GM19238 (cell line): ENCODE data around the gene ESRRG.
"Not testable (repeated sequence)": the region's sequence is repeated elsewhere in the genome, so short reads cannot be mapped to it uniquely, and the experiment has no call there.

Experiments
- DNase-seq: peaks from one replicate; pipeline ENCODE4 v3.0.0; 2011; ENCODE audit warnings: low spot score; ENCODE audit not compliant: insufficient read length

Gene ESRRG

DNA sequence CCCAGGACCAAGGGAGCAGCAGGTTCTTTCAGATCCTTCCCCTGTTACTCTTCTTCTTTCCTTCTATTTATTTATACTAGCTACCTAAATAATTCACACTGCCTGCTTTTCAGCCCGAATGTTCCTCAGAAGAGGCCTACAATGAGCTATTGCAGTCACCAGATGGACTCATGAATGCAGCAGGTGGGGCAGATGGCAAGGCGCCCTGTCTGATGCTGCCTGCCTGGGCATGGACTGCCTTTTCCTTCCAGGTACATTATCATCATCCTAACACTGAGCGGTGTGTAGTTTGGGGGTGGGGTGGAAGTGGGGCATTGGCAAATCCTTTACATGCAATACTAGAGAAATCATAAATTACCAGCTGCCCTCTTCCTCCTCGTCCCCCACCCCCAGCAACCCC is 17.6 kb downstream of the ESRRG start:
- DNase-seq, result no peak

DNA sequence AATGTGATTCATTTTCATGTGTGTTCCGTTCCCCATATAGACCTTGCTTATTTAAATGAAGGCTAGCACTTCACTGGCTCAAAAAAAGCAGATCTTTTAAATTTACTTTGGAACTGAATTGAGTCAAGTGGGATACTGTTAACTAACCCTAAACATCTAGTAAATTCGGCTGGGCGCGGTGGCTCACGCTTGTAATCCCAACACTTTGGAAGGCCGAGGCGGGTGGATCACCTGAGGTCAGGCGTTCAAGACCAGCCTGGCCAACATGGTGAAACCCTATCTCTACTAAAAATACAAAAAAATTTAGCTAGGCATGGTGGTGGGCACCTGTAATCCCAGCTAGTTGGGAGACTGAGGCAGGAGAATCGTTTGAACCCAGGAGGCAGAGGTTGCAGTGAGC is 19.2 kb downstream of the ESRRG start:
- DNase-seq, result not testable (repeated sequence)

DNA sequence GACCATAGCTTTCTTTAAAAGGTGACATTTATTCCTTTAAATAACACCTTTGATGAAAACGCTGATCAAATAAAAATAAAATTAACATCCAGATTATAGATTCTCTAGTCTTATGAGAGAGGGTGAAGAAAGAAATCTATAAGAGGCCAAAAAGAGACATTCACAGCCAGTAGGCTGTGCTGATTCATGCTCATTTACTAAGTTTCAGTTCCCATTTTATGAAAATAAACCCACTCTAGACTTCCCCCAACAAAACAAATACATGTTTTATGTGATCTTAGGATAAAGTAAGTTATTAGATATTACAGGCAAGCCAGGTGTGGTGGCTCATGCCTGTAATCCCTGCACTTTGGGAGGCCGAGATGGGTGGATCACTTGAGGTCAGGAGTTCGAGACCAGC is 21.1 kb downstream of the ESRRG start:
- DNase-seq, result no peak

DNA sequence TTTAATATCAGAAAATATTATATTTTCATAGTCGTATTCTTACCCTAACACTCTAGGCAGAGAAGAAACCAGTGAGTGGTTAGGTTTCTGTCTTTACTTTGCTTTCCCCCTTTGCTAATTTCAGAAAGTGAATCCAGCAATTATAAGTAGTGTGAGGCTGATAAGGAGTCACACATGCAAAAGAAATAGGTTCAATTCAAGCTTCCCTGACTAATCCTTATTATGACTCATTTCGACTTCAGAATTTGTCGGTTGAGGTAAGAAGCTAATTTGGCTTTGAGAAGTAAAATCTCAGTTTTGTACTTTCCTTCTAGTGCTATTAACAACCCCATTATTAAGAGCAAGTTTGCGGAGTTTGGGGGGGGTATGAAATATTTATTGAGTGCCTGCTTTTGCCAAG is 22.4 kb downstream of the ESRRG start:
- DNase-seq, result no peak

DNA sequence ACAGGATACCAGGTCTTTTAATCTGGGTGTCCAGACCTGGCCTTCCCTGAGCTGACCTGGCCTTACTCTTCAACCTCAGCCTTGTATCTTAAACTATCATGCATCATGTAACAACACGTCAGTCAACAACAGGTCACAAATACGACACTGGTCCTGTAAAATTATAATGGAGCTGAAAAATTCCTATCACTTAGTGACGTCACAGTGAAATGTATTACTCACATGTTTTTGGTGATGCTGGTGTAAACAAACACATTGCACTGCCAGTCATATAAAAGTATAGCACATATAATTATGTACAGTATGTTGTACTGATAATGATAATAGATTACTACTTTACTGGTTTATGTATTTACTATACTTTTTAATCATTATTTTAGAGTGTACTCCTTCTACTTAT is 31.5 kb downstream of the ESRRG start:
- DNase-seq, result no peak

DNA sequence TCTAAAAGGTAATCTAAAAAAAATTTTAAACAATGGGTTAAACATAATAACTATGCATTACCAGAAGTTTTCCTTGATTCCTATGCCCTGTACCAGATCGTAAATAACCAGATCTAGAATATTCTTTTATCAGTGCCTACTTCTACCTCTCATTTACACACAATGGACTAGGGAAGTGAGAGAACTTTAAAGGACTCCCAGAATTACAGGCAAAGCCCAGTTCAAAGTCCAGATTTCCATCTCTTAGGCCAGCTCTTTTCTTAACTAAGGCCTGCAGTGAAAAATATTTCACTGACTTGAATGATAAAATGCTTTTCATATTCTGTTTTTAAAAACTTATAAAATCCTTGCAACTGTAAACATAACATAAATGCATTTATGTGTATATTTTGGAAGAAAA is 32.6 kb downstream of the ESRRG start:
- DNase-seq, result no peak

DNA sequence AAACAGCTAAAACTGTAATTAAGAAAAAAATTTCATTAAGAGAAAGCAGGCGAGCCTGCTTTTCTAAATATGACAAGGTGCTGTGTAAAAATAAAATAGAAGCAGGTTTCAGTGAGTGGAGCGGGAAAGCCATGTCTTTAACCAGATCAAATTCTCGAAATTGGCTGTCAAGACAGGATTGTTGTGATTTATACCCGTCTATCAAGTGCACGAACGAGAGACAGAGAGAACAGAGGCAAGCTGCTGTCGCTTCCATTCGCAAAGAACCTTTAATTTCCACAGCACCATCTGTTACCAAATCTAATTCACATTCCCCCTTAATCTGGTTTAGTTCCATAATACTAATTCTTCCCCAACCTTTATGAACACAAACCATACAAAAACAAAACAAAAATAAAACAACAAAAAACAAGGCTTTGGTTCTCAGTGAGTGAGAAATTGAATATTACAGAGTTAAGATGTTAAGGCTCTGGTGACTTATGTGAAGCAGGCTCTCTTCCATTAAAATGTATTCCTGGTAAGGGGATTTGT is 35.0 kb downstream of the ESRRG start:
- no peak for DNase-seq

DNA sequence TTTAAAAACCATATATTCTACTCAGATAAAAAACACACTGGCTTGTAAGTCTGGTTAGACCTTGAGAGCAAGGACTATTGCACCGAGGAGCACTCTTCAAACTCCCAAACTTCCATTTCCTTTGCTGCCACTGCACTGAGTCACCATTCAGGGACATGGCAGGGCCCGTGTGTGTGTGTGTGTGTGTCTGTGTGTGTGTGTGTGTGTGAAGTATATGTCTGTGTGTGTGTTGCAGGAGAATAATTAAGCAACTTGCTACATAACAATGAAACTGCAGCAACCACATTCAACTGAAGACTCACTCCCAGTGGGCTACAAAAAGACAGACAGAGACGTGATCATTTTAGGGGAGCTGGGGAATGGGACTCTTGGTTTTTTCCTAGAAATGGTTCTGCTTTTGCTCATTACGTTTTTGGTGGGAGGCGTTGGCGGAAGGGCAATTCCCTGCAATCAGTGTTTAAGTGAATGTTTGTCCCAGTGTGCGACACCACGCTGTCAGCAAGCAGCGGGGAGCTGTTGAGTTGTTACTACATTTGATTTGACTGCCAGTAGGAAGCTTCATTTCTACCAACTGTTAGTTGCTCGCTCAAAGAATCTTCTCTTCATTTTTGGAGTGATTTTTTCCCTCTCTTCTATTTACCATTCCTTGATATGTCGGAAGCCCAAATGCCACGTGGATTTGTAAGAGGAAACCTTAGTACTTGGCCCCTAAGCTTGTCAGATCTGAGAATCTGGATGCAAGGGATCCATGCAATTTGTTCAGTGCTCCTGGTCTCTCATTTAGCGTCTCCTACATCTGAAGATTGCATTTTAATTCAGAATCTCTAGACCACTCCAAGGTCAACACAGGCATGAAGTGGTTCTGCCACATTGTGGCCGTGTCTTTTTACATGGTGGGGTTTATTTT is 36.1 kb downstream of the ESRRG start:
- DNase-seq, result no peak

DNA sequence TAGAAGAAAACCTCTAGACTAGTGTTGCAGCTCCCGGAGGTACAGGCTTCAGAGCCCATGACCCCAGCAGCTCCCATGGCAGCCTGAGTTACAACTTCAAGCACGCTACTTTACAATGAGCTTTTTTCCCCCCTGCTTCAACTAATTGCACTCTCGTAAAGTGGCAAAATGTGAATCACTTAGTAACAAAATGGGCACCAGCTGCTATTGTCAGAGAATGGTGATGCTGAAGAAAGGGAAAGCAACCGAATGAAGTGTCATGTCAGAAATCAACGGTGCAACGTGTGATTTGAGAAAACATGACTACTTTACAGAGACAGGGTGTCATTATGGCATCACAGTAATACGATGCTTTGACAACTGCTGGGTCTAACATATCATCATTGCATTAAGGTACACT is 40.5 kb downstream of the ESRRG start:
- no peak for DNase-seq

DNA sequence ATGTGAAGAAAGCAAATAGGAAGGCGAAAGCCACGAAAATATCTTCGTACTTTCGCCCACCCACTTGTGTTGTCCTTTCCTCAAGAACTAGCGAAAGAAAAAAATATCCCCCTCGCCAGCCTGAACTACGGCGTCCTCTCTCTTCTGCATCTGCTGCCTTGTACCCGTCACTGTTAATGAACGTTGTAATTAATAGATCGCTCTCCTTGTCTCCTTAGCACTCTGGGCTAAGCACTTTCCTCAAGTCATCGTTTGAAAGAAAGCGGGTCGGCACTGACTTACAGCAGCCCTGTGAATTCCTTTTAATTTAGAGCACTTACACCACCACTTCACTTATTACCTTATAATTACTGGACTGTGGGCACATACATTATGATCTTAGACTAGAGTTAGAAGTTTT is 44.1 kb downstream of the ESRRG start:
- DNase-seq, result no peak

DNA sequence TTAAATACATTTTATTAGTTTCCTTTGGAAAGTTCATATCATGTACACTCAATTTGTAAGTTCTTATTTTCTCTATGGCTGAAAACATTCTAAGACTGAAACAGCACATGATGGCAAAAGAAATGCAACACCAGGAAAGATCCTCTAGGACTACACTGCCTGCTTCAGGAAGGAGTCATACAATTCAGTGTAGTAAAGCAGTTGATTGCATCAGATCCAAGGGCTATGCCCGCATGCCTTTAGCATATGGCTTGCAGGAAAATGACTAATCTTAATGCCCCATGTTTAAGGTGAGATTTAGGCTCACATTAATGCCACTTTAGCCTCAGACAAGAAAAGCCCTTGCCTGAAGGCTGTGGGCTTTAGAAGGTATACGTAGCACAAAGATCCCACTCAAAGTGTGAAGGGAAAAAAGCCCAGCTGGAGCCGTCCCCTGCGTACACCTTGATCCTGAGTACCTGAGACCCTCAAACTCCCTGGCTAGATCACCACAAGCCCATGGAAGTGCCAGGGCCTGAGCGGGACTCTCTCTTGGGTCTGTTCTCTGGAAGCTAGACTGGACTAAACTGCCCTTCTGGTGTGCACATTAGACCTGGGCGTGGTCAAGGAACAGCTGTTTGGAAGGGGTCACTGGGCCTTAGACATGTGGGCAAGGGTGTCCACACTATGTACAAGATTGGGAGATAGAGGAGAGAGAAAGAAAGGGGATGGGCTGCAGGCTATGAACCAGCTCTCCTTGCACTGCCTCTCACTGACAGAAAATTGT is 52.9 kb downstream of the ESRRG start:
- no peak for DNase-seq

DNA sequence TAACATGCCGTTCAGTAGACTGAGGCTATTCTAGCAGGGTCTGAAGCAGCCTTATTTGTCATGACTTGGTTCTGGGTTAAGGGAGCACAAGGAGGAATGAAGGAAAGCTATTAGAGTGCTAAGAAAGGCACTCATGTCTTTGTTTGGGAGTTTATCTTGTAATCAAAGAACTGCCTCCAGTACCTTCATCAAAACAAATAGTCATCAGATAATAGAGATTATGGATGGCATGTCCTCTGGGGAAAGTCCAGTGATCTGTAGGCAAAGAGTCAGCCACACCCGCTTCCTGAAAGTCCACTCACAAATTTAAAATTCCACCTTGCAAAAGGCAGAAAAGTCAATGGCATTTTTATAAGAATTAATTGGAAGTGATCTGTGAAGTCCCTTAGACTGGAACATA is 56.8 kb downstream of the ESRRG start:
- DNase-seq, result no peak

DNA sequence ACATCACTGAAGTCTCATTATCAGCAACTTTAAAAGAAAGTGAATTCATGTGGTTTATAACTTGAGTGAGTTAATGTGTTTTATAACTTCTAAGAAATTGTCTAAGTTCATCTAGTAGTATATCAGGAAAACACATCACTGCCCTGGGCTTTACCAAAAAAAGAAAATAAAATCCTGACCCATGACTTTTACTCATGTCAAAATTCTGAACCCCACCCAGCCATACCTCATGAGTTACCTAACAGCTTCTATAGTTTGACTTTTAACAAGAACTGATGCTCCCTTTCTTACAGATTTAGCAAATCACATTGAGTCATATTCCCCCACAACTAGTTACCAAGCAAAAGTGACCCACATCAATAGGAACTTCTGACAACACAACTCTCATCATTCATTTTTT is 57.4 kb downstream of the ESRRG start:
- DNase-seq, result no peak

DNA sequence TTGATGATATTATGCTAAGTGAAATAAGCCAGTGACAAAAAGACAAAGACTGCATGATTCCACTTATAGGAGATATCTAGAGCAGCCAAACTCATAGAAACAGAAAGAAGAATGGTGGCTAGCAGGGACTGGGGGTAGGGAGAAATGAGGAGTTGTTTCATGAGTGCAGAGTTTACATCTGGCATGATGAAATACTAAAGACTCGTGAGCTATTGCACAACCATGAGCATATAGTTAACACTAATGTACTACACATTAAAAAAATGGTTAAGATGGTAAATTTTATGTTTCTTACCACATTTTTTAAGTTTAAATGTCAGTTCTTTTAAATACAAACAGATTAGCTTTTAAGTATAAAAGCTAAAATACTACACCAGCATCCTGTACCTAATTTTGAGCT is 57.8 kb downstream of the ESRRG start:
- DNase-seq, result no peak

DNA sequence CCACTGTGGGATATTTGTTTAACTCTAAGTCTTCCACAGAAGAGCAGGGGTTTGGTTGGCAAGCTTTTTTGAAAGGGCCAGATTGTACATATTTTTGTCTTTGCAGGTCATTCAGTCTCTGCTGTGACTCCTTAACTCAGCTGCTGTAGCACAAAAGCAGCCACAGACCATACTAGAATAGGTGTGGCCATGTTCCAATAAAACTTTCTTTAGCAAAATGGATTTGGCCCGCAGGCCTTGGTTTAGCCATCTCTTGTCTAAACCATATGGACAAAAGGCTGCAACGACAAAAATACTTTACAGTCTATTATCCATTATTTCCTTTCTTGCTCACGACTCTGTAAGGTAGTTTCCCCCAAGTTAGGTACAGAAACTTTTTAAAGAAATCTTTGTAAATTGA is 60.5 kb downstream of the ESRRG start:
- no peak for DNase-seq

DNA sequence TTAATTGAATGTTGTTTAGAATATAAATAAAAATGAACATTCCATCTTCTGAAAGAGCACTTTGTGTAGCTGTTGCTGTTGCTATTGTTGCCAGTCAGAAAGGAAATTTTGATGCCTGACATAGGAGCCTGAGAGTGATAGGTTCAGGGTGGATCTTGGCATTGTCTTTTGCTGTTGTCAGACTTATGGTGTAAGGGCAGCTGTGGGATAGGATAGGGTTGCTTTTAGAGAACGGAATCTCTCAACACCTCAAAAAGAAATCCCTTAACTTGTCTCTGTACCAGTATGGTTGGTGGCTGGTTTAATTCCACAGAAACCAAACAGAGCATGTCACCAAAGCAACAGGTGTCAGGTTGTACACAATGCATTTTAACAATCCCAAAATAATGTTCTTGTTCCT is 62.7 kb downstream of the ESRRG start:
- no peak for DNase-seq

DNA sequence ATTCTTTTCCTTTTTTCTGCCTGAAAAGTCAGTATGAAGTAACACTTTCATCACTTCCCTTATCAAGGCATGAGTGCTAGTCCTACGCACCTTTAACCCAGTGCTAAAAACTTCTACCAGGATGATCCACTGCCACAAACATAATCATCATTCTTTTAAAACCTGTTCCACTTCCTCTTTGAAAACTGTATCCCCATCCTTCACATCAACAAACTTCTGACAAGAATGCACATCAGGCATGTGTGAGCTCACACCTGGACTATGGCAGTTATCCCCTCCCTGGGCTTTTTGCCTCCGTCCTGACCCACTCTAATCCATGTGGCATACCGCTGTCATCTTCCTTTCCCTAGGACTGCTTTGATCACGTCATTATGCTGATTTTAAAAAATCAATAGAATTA is 70.2 kb downstream of the ESRRG start:
- no peak for DNase-seq

DNA sequence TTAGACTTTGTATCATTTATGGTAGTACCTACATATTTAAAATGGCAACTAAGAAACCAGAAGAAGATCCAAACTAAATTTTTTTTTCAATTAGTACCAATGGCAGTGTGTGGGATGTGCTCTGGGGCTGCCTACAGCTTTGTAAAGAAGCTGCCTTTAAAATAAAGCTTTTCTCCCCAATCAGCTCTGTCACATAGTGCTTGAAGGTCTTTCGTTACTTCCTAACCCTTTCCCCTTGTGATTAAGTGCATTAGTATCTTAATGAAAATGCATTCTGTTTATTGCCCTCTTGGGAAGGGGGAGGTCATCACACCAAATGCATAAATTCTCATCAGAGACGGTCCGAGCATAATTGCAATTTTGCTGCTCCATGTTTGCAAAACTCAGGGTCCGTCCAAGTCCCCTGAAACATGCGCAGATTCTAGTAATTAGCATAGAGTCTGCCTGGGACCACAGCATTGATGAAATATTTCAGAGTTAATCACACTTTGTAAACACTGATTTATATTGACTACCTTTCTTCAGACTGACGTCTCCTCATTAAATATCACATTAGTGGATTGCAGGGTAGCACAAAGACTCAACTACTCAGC is 71.3 kb downstream of the ESRRG start:
- no peak for DNase-seq

DNA sequence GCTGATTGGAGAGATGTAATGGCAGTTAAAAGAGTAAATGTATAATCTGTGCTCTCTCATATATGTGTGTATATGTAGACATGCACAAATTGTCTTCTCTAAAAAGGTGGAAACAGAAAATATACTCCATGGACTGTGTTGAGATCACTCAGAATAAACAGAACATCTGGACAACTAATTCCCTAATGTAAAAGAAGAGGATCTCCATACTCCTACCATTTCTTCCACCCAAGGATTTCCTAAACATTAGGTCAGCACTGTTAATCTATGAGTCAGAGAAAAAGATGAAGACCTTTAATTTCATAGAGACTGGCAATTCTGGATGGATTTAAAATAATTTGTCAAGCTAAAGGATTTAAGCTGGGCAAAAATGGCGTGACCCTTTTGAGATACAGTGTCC is 80.1 kb downstream of the ESRRG start:
- DNase-seq, result no peak

DNA sequence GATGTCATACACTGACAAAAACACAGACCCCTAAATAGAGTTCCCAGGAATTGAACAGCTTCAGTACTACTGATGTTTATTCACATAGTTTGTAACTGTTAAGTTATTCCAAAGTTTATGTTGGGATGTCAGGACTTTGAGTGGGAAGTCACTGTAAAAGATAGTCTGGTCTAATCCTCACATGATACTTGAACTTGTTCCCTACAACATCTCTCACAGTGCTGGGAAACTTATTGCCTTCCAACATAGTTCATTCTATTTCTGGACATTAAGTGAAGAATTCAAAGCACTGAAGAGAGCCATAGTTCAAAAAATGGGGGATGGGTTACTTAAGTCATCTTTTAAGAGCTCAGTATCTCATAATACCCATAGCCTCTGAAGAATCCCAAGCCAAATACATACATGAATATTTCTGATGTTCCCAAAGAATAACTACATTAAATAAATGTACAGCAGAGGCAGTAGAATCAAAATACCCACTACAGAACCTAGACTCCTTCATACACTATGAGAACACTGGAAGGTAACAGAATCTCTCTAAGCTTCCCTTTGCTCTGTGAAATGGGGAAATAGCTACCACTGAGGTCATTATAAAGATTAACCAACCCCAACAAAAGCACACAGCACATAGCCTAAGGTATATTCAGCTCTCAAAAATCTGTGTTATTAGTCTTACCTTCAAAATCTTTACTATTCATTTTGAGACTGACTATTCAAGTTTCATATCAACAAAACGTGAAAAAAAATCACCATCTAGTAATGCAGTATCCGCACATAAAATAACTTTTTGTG is 81.4 kb downstream of the ESRRG start:
- no peak for DNase-seq

DNA sequence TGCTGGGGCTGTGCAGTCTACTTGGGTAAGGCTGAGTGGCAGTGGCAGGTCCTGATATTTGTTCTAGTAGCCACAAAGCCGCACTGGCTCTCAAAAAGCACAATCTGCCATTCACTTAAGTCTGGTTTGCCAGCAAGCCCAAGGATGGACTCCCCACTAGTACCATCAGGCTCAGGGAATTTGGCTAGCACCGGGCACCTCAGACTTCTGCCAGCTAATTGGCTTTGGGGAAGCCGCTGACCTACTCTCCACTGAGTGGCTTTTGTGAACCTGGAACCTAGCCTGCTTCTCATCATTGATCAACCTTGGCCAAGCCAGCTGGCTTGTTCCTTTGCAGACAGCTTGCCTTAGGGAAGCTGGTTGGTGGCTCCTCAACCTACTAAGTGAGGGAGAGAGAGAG is 83.1 kb downstream of the ESRRG start:
- DNase-seq, result no peak
